Colonic mucosa (tissue), 4 donors: ENCODE results near the gene PRKAG3. TPM values are rescaled to one million over a fixed set of nuclear protein-coding genes. Genes with fewer than 3 reads are reported as not detected.

Source experiments
- DNase-seq: peaks from one replicate; pipeline ENCODE4 v3.0.0-alpha.2; 2020
- H3K27ac ChIP-seq: fragments of 200-600 bp; one replicate; pipeline ENCODE4 v1.8.0; 2021
- H3K27me3 ChIP-seq: fragments of 200-600 bp; one replicate; pipeline ENCODE4 v1.8.0; 2021
- H3K36me3 ChIP-seq: fragments of 200-600 bp; one replicate; pipeline ENCODE4 v1.8.0; 2021
- H3K4me1 ChIP-seq: fragments of 200-600 bp; one replicate; pipeline ENCODE4 v1.8.0; 2021; ENCODE audit warnings: mild to moderate bottlenecking
- H3K4me3 ChIP-seq: fragments of 200-600 bp; one replicate; pipeline ENCODE4 v1.8.0; 2021
- H3K9ac ChIP-seq, 2 donors: one replicate each; pipeline ENCODE4 v1.7.0; 2013; ENCODE audit warnings: control low read depth in 2 of 2, low read depth in 2 of 2, low read length in 2 of 2
- H3K9me3 ChIP-seq: fragments of 200-600 bp; one replicate; pipeline ENCODE4 v1.8.0; 2021
- CTCF ChIP-seq: fragments of 200-600 bp; IDR thresholded peaks from one replicate; pipeline ENCODE4 v1.8.0; 2022; ENCODE audit warnings: antibody characterized with exemption, mild to moderate bottlenecking
- intact Hi-C: fragments of 100-400 bp; cut with DNase I; formaldehyde crosslinking; loops from one replicate; pipeline ENCODE4 v1.14.1; 2022
- total RNA-seq, 2 donors: library from RNA; stranded (reverse); fragmentation: NEBNext Ultra II Directional in 1 of 2; extraction: Animal tissue kit (Norgen Biotek cat#: 25700) in 1 of 2; gene quantifications; one replicate each; pipeline ENCODE4 v1.2.1, GENCODE V29; 2021
- donor health status: healthy.
- donor health status: DM: no; HTN: no; CAD: no.
- donor health status: DM: no; HTN: no; CAD: no.

The PRKAG3 gene
- total RNA-seq, 2 donors from 2014 or later: not detected

GRCh38 chr2:218875692-218876246 is 44.2 kb upstream of the PRKAG3 start:
- Histone ChIP-seq H3K4me1 (no peaks in the 10 kb centered on the region), H3K36me3 (no peaks in the 10 kb centered on the region), H3K4me3 (no peak overlapping the region), H3K9me3 (no peaks in the 10 kb centered on the region), H3K27ac (no peak overlapping the region), H3K27me3 (peaks cover 74% of the 10 kb centered on the region), H3K9ac (no peak overlapping the region)
- TF ChIP-seq CTCF: no peak
- intact Hi-C loops: loop anchor here (2.0 to 5.0 kb wide), 2 partner anchors 23 to 102 kb away; no protein-coding TSS in a partner anchor
- DNase-seq: no peak

DNA sequence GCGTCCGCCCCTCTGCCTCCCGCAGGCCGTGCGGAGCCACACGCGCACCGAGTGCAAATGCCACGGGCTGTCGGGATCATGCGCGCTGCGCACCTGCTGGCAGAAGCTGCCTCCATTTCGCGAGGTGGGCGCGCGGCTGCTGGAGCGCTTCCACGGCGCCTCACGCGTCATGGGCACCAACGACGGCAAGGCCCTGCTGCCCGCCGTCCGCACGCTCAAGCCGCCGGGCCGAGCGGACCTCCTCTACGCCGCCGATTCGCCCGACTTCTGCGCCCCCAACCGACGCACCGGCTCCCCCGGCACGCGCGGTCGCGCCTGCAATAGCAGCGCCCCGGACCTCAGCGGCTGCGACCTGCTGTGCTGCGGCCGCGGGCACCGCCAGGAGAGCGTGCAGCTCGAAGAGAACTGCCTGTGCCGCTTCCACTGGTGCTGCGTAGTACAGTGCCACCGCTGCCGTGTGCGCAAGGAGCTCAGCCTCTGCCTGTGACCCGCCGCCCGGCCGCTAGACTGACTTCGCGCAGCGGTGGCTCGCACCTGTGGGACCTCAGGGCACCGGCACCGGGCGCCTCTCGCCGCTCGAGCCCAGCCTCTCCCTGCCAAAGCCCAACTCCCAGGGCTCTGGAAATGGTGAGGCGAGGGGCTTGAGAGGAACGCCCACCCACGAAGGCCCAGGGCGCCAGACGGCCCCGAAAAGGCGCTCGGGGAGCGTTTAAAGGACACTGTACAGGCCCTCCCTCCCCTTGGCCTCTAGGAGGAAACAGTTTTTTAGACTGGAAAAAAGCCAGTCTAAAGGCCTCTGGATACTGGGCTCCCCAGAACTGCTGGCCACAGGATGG is 42.0 kb upstream of the PRKAG3 start:
- no peak for DNase-seq

DNA sequence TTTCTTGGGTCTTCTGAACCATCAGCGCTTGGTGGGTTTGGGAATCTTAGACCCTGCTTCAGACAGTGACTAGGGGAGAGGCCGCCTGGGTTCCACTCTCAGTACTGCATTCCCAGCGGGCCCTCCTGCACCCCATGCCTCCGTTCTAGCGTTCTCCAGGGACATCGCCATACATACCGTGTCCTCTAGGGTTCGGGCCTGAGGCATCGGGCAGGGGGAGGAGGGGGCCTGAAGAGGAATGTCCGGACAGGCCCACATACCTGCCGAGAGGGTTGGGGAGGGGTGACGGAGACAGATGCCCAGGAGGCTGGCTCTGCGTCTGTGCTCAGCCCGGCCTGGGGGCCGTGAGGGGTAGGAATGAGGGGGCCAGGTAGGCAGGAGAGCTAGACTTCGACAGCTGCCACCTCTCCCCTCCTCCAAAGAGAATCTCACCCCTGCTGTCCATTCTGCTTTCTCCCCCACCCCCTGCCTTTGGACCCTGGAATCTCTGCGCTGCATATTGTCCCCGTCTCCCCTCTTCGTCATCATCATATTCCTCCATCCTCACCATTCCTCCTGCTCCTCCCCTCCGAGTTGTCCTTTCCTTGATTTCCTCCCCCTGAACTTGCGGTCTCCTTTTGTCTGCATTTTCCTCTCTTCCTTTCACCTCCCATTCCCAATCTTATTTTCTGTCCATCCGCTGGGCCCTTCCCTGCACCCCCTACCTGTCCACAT is 41.2 kb upstream of the PRKAG3 start:
- Histone ChIP-seq H3K9me3 (no peaks in the 10 kb centered on the region), H3K27me3 (peaks cover 55% of the 10 kb centered on the region), H3K27ac (no peak overlapping the region), H3K36me3 (no peaks in the 10 kb centered on the region), H3K9ac (no peak overlapping the region), H3K4me3 (no peak overlapping the region), H3K4me1 (no peaks in the 10 kb centered on the region)
- intact Hi-C loops: no loop called here
- TF ChIP-seq CTCF: no peak
- no peak for DNase-seq

More for the DNA sequence above, 42.0 kb upstream of the PRKAG3 start:
- no peak overlapping the region for H3K9ac ChIP-seq
- peaks cover 62% of the 10 kb centered on the region for H3K27me3 ChIP-seq
- no peak for TF ChIP-seq CTCF
- H3K9me3 ChIP-seq: no peaks in the 10 kb centered on the region
- no peaks in the 10 kb centered on the region for H3K4me1 ChIP-seq
- no peak overlapping the region for H3K27ac ChIP-seq
- intact Hi-C loops: no loop called here
- no peaks in the 10 kb centered on the region for H3K36me3 ChIP-seq
- no peak overlapping the region for H3K4me3 ChIP-seq

GRCh38 chr2:218871345-218872302 is 40.0 kb upstream of the PRKAG3 start:
- Histone ChIP-seq H3K27ac (no peak overlapping the region), H3K4me1 (no peaks in the 10 kb centered on the region), H3K36me3 (no peaks in the 10 kb centered on the region), H3K4me3 (peak overlapping the region; percentile 20), H3K9me3 (no peaks in the 10 kb centered on the region), H3K27me3 (peaks cover 51% of the 10 kb centered on the region), H3K9ac (peak overlapping the region in 1 of 2 donors; percentile 50)
- DNase-seq: no peak
- no peak for TF ChIP-seq CTCF
- intact Hi-C loops: no loop called here

DNA sequence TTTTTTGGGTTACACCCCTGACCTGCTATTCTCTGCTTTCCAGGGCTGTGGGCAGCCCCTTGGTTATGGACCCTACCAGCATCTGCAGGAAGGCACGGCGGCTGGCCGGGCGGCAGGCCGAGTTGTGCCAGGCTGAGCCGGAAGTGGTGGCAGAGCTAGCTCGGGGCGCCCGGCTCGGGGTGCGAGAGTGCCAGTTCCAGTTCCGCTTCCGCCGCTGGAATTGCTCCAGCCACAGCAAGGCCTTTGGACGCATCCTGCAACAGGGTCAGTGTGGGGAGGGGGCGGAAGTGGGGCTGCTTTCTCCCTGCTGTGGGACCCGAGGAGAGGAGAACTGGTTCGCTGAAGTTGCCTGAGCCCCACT is 39.4 kb upstream of the PRKAG3 start:
- peak overlapping the region; percentile 20 for H3K4me3 ChIP-seq
- no peaks in the 10 kb centered on the region for H3K4me1 ChIP-seq
- TF ChIP-seq CTCF: no peak
- peak overlapping the region in 1 of 2 donors; percentile 50 for H3K9ac ChIP-seq
- H3K27ac ChIP-seq: no peak overlapping the region
- no peaks in the 10 kb centered on the region for H3K9me3 ChIP-seq
- no peak for DNase-seq
- intact Hi-C loops: no loop called here
- no peaks in the 10 kb centered on the region for H3K36me3 ChIP-seq
- peaks cover 51% of the 10 kb centered on the region for H3K27me3 ChIP-seq
